PC-9 (cell line): ENCODE data around the gene ANK2. TPM values are rescaled to one million over a fixed set of nuclear protein-coding genes. Genes with fewer than 3 reads are reported as not detected.

Experiments used
- BruUV-seq: library from RNA; stranded (reverse); fragments of 400-500 nt; replicated peaks from 2 replicates; lab custom pipeline; 2021; lab: Mats Ljungman, UMichigan
- CTCF ChIA-PET: fragments of 300-600 bp; sonication (Branson Sonifier 250); formaldehyde crosslinking; loops from one replicate; lab custom pipeline; 2022; ENCODE audit warnings: antibody characterized with exemption; lab: Charles Lee
- POLR2A ChIA-PET: fragments of 300-600 bp; sonication (Branson Sonifier 250); formaldehyde crosslinking; loops from one replicate; lab custom pipeline; 2022; ENCODE audit warnings: antibody characterized with exemption; ENCODE audit not compliant: unreplicated experiment; lab: Charles Lee
- DNase-seq, 2 experiments: peaks; one replicate each; pipeline versions ENCODE4 v3.0.0 to v3.0.0-alpha.2; 2015 to 2022; ENCODE audit warnings: mixed read lengths in 1 of 2
- H2AFZ ChIP-seq: fragments of 200-600 bp; sonication (generic); 2 replicates; pipeline ENCODE4 v1.8.1; 2017; ENCODE audit warnings: antibody characterized with exemption
- H3F3A ChIP-seq: fragments of 200-600 bp; sonication (generic); 2 replicates; pipeline ENCODE4 v1.8.1; 2017; ENCODE audit warnings: antibody characterized with exemption, mild to moderate bottlenecking, low read depth; ENCODE audit not compliant: insufficient read depth
- H3K27ac ChIP-seq: fragments of 200-600 bp; sonication (generic); 2 replicates; pipeline ENCODE4 v1.6.1; 2016; ENCODE audit warnings: mixed run types
- H3K27me3 ChIP-seq: fragments of 200-600 bp; sonication (generic); 2 replicates; pipeline ENCODE4 v1.6.1; 2016; ENCODE audit warnings: low read depth, mixed run types; ENCODE audit not compliant: insufficient read depth
- H3K36me3 ChIP-seq: fragments of 200-600 bp; sonication (generic); 2 replicates; pipeline ENCODE4 v1.6.1; 2016; ENCODE audit warnings: low read depth, mixed run types
- H3K4me1 ChIP-seq: fragments of 200-600 bp; sonication (generic); replicated peaks from 2 replicates; pipeline ENCODE4 v1.6.1; 2016; ENCODE audit warnings: mixed run types; ENCODE audit not compliant: insufficient read depth
- H3K4me2 ChIP-seq: fragments of 200-600 bp; sonication (generic); 2 replicates; pipeline ENCODE4 v1.6.1; 2017; ENCODE audit warnings: mixed run types
- H3K4me3 ChIP-seq: fragments of 200-600 bp; sonication (generic); 2 replicates; pipeline ENCODE4 v1.6.1; 2016; ENCODE audit warnings: mixed run types
- H3K79me2 ChIP-seq: fragments of 200-600 bp; sonication (generic); 2 replicates; pipeline ENCODE4 v1.6.1; 2017; ENCODE audit warnings: low read depth, mixed run types
- H3K9me2 ChIP-seq: fragments of 200-600 bp; sonication (generic); 2 replicates; pipeline ENCODE4 v1.8.1; 2017; ENCODE audit warnings: mild to moderate bottlenecking; ENCODE audit not compliant: insufficient read depth
- H3K9me3 ChIP-seq: fragments of 200-600 bp; sonication (generic); 2 replicates; pipeline ENCODE4 v1.8.1; 2016; ENCODE audit warnings: low read depth; ENCODE audit not compliant: insufficient read depth
- H4K20me1 ChIP-seq: fragments of 200-600 bp; sonication (generic); 2 replicates; pipeline ENCODE4 v1.8.1; 2017; ENCODE audit not compliant: insufficient read depth
- EZH2 ChIP-seq: fragments of 200-600 bp; sonication (generic); IDR thresholded peaks from 2 replicates; pipeline ENCODE4 v1.8.0; 2017; ENCODE audit warnings: antibody characterized with exemption, low read depth
- intact Hi-C: fragments of 100-400 bp; cut with micrococcal nuclease; formaldehyde crosslinking; loops from one replicate; pipeline ENCODE4 v1.10.0; 2022; ENCODE audit not compliant: unreplicated experiment
- total RNA-seq: library from RNA; stranded (reverse); gene quantifications from 2 replicates; pipeline ENCODE4 v1.2.3, GENCODE V29; 2021
- TF ChIP-seq, protein P1 (sequence below): fragments of 200-600 bp; sonication (generic); conservative IDR thresholded peaks from 2 replicates; pipeline ENCODE4 v1.6.1; 2017; ENCODE audit warnings: mixed run types, antibody characterized with exemption, mild to moderate bottlenecking, moderate library complexity

Gene ANK2
- total RNA-seq, 1 experiment from 2014 or later: 0.61 TPM

DNA sequence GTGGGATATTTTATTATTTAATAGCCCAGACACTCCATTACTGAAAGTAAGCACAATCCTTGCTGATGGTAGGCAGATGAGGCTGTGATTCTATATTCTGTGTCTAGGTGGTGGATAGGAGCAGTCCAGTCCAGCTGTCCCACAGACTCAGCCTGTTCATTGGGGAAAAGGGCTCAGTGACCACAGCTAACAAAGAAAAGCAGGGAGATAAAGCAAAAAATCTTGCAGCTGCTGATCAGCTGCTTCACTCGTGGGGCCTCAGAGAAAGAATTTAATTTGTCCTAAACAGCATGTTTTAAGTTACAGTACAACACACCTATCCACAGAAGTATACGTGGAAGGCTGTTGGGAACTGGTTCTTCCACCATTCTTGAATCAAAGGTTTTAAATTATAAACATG lies 40.7 kb upstream of the ANK2 start:
- ChIA-PET POLR2A (no interaction called here), CTCF (no interaction called here)
- Histone ChIP-seq H3F3A (no peaks in the 10 kb centered on the region), H4K20me1 (no peaks in the 10 kb centered on the region), H3K79me2 (no peaks in the 10 kb centered on the region), H3K4me3 (no peak overlapping the region), H3K36me3 (no peaks in the 10 kb centered on the region), H2AFZ (no peak overlapping the region), H3K4me2 (no peak overlapping the region), H3K27me3 (no peaks in the 10 kb centered on the region), H3K27ac (no peak overlapping the region), H3K9me2 (no peaks in the 10 kb centered on the region), H3K4me1 (no peaks in the 10 kb centered on the region), H3K9me3 (no peaks in the 10 kb centered on the region)
- no TSS peak for BruUV-seq
- TF ChIP-seq, protein P1, sequence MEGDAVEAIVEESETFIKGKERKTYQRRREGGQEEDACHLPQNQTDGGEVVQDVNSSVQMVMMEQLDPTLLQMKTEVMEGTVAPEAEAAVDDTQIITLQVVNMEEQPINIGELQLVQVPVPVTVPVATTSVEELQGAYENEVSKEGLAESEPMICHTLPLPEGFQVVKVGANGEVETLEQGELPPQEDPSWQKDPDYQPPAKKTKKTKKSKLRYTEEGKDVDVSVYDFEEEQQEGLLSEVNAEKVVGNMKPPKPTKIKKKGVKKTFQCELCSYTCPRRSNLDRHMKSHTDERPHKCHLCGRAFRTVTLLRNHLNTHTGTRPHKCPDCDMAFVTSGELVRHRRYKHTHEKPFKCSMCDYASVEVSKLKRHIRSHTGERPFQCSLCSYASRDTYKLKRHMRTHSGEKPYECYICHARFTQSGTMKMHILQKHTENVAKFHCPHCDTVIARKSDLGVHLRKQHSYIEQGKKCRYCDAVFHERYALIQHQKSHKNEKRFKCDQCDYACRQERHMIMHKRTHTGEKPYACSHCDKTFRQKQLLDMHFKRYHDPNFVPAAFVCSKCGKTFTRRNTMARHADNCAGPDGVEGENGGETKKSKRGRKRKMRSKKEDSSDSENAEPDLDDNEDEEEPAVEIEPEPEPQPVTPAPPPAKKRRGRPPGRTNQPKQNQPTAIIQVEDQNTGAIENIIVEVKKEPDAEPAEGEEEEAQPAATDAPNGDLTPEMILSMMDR: no peak
- no peak for TF ChIP-seq EZH2
- intact Hi-C loops: no loop called here
- no peak for DNase-seq

DNA sequence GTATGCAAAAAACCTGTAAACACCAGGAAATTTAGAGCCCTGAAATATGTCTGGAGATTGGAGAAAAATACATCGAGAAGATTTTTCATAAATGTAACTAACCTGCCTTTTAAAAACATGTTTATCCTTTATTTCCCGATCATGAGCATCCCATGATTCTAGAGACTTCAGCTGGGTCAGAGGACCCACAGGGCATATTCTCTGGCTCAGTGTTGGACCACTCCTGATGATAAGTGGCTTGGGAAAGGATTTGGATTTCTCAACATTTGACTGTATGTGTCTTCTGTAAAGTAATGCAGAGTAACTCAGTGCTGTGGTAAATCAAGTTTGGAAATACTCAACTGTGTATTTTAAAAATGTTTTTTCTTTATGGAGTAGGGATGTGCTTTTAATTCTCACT lies 40.0 kb upstream of the ANK2 start:
- H3K36me3 ChIP-seq: no peaks in the 10 kb centered on the region
- intact Hi-C loops: no loop called here
- H4K20me1 ChIP-seq: no peaks in the 10 kb centered on the region
- no peaks in the 10 kb centered on the region for H3K4me1 ChIP-seq
- H3K4me2 ChIP-seq: no peak overlapping the region
- POLR2A ChIA-PET: no interaction called here
- CTCF ChIA-PET: no interaction called here
- BruUV-seq: no TSS peak
- no peaks in the 10 kb centered on the region for H3K9me2 ChIP-seq
- H3F3A ChIP-seq: no peaks in the 10 kb centered on the region
- H2AFZ ChIP-seq: no peak overlapping the region
- no peaks in the 10 kb centered on the region for H3K79me2 ChIP-seq
- H3K27ac ChIP-seq: no peak overlapping the region
- no peaks in the 10 kb centered on the region for H3K27me3 ChIP-seq
- TF ChIP-seq EZH2: no peak
- TF ChIP-seq, protein P1: no peak
- no peak for DNase-seq
- no peaks in the 10 kb centered on the region for H3K9me3 ChIP-seq
- H3K4me3 ChIP-seq: no peak overlapping the region

- Histone ChIP-seq H3F3A (no peaks in the 10 kb centered on the region), H3K79me2 (no peaks in the 10 kb centered on the region), H3K4me1 (no peaks in the 10 kb centered on the region), H3K27me3 (no peaks in the 10 kb centered on the region), H3K4me3 (no peak overlapping the region), H3K36me3 (no peaks in the 10 kb centered on the region), H3K9me2 (no peaks in the 10 kb centered on the region), H2AFZ (no peak overlapping the region), H3K9me3 (no peaks in the 10 kb centered on the region), H4K20me1 (no peaks in the 10 kb centered on the region), H3K27ac (no peak overlapping the region), H3K4me2 (no peak overlapping the region)
- intact Hi-C loops: no loop called here
- TF ChIP-seq EZH2: no peak
- TF ChIP-seq, protein P1: no peak
- ChIA-PET POLR2A (no interaction called here), CTCF (no interaction called here)
- no peak for DNase-seq
- no TSS peak for BruUV-seq
Observed at GRCh38 chr4:113012122-113012725, 37.2 kb upstream of the ANK2 start.
